OCI-LY3 (cell line): ENCODE results near the gene TULP4.
"Not testable (repeated sequence)": the region's sequence is repeated elsewhere in the genome, so short reads cannot be mapped to it uniquely, and the experiment has no call there.

Experiments
- H2AFZ ChIP-seq: fragments of 200-600, 300-600 bp; shearing (Covaris generic); 2 replicates; pipeline ENCODE4 v1.6.0; 2014; ENCODE audit warnings: antibody characterized with exemption, low read depth, low read length
- H3K27ac ChIP-seq: fragments of 200-600, 300-600 bp; sonication (generic); 2 replicates; pipeline ENCODE4 v1.5.1; 2014; ENCODE audit warnings: mild to moderate bottlenecking, low read length, moderate library complexity, mixed read lengths
- H3K27me3 ChIP-seq: fragments of 200-600, 300-600 bp; sonication (generic); 2 replicates; pipeline ENCODE4 v1.6.1; 2014; ENCODE audit warnings: low read depth, low read length, mixed read lengths
- H3K36me3 ChIP-seq: fragments of 200-600, 300-600 bp; sonication (generic); replicated peaks from 2 replicates; pipeline ENCODE3; 2014; ENCODE audit warnings: low read depth, low read length, mixed read lengths
- H3K4me1 ChIP-seq: fragments of 300-600, 200-600 bp; sonication (generic); 2 replicates; pipeline ENCODE4 v1.6.1; 2014; ENCODE audit warnings: low read length, mixed read lengths
- H3K4me2 ChIP-seq: fragments of 200-600, 300-600 bp; sonication (generic); 2 replicates; pipeline ENCODE4 v1.6.1; 2014; ENCODE audit warnings: low read length, mixed read lengths
- H3K4me3 ChIP-seq: fragments of 300-600, 200-600 bp; sonication (generic); 2 replicates; pipeline ENCODE4 v1.5.1; 2014; ENCODE audit warnings: antibody characterized with exemption, mild to moderate bottlenecking, low read length, moderate library complexity
- H3K79me2 ChIP-seq: fragments of 300-600, 200-600 bp; shearing (Covaris generic); 2 replicates; pipeline ENCODE4 v1.6.1; 2014; ENCODE audit warnings: mild to moderate bottlenecking, low read length, mixed read lengths
- H3K9ac ChIP-seq: fragments of 300-600, 200-600 bp; shearing (Covaris generic); 2 replicates; pipeline ENCODE4 v1.6.0; 2014; ENCODE audit warnings: mild to moderate bottlenecking, low read length, moderate library complexity
- H3K9me3 ChIP-seq: fragments of 200-600, 300-600 bp; shearing (Covaris generic); 2 replicates; pipeline ENCODE4 v1.6.1; 2014; ENCODE audit warnings: low read length, mixed read lengths; ENCODE audit not compliant: insufficient read depth
- H4K20me1 ChIP-seq: fragments of 200-600, 300-600 bp; sonication (generic); 2 replicates; pipeline ENCODE4 v1.6.1; 2016; ENCODE audit warnings: low read length, mixed read lengths; ENCODE audit not compliant: insufficient read depth
- EZH2phosphoT487 ChIP-seq: fragments of 200-600 bp; shearing (Covaris generic); IDR thresholded peaks from 2 replicates; pipeline ENCODE4 v1.6.1; 2018; ENCODE audit warnings: antibody characterized with exemption, mixed run types, low read depth
- TF ChIP-seq, protein P1 (sequence below): fragments of 200-600, 300-600 bp; sonication (generic); IDR thresholded peaks from 2 replicates; pipeline ENCODE4 v1.5.1; 2014; ENCODE audit warnings: antibody characterized with exemption, low read length, low read depth

The TULP4 gene

GRCh38 chr6:158347335-158347734, 35.1 kb downstream of the TULP4 start:
- no peak overlapping the region for H2AFZ ChIP-seq
- no peaks in the 10 kb centered on the region for H3K27me3 ChIP-seq
- H3K9me3 ChIP-seq = no peaks in the 10 kb centered on the region
- no peaks in the 10 kb centered on the region for H3K79me2 ChIP-seq
- peaks cover 13% of the 10 kb centered on the region for H3K4me1 ChIP-seq
- no peak overlapping the region for H3K27ac ChIP-seq
- peaks cover 3% of the 10 kb centered on the region; the same call in 1 of the 2 replicates for H4K20me1 ChIP-seq
- no peak overlapping the region for H3K4me3 ChIP-seq
- H3K36me3 ChIP-seq = no peaks in the 10 kb centered on the region
- H3K9ac ChIP-seq = no peak overlapping the region
- no peak for TF ChIP-seq EZH2phosphoT487
- TF ChIP-seq, protein P1, sequence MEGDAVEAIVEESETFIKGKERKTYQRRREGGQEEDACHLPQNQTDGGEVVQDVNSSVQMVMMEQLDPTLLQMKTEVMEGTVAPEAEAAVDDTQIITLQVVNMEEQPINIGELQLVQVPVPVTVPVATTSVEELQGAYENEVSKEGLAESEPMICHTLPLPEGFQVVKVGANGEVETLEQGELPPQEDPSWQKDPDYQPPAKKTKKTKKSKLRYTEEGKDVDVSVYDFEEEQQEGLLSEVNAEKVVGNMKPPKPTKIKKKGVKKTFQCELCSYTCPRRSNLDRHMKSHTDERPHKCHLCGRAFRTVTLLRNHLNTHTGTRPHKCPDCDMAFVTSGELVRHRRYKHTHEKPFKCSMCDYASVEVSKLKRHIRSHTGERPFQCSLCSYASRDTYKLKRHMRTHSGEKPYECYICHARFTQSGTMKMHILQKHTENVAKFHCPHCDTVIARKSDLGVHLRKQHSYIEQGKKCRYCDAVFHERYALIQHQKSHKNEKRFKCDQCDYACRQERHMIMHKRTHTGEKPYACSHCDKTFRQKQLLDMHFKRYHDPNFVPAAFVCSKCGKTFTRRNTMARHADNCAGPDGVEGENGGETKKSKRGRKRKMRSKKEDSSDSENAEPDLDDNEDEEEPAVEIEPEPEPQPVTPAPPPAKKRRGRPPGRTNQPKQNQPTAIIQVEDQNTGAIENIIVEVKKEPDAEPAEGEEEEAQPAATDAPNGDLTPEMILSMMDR = no peak
- H3K4me2 ChIP-seq = no peak overlapping the region

GRCh38 chr6:158348737-158349504, 36.7 kb downstream of the TULP4 start:
- not testable (repeated sequence) for H3K4me3 ChIP-seq, H3K27me3 ChIP-seq, H3K27ac ChIP-seq, H4K20me1 ChIP-seq, H3K36me3 ChIP-seq, H3K9ac ChIP-seq, H2AFZ ChIP-seq, H3K79me2 ChIP-seq, H3K9me3 ChIP-seq, H3K4me2 ChIP-seq
- peaks cover 13% of the 10 kb centered on the region for H3K4me1 ChIP-seq

DNA sequence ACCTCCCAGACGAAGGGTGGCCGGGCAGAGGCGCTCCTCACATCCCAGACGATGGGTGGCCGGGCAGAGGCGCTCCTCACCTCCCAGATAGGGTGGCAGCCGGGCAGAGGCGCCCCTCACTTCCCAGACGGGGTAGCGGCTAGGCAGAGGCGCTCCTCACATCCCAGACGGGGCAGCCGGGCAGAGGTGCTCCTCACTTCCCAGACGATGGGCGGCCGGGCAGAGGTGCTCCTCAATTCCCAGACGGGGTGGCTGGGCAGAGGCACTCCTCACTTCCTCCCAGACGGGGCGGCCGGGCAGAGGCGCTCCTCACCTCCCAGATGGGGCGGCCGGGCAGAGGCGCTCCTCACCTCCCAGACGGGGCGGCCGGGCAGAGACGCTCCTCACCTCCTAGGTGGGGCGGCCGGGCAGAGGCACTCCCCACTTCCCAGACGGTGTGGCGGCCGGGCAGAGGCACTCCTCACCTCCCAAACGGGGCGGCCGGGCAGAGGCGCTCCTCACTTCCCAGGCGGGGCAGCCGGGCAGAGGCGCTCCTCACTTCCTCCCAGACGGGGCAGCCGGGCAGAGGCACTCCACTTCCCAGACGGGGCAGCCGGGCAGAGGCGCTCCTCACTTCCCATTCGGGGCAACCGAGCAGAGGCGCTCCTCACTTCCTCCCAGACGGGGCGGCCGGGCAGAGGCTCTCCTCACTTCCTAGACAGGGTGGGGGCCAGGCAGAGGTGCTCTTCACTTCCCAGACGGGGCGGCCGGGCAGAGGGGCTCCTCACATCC, 37.4 kb downstream of the TULP4 start:
- not testable (repeated sequence) for H3K79me2 ChIP-seq, H2AFZ ChIP-seq, H3K36me3 ChIP-seq, H3K27me3 ChIP-seq, H3K9ac ChIP-seq, H3K4me3 ChIP-seq, H3K4me2 ChIP-seq, H3K4me1 ChIP-seq, H3K9me3 ChIP-seq, H3K27ac ChIP-seq, H4K20me1 ChIP-seq

- not testable (repeated sequence) for H3K27me3 ChIP-seq, H3K79me2 ChIP-seq
Measured at GRCh38 chr6:158350731-158351130, 38.5 kb downstream of the TULP4 start.

GRCh38 chr6:158353883-158354877, 41.9 kb downstream of the TULP4 start:
- Histone ChIP-seq H4K20me1 (no peaks in the 10 kb centered on the region), H3K4me1 (no peaks in the 10 kb centered on the region), H3K4me3 (no peak overlapping the region), H3K4me2 (no peak overlapping the region), H3K9me3 (no peaks in the 10 kb centered on the region), H3K36me3 (no peaks in the 10 kb centered on the region), H3K9ac (no peak overlapping the region), H3K27ac (no peak overlapping the region), H2AFZ (no peak overlapping the region), H3K27me3 (no peaks in the 10 kb centered on the region), H3K79me2 (no peaks in the 10 kb centered on the region)
- TF ChIP-seq, protein P1 = no peak
- TF ChIP-seq EZH2phosphoT487 = no peak

More at GRCh38 chr6:158350731-158351130, 38.5 kb downstream of the TULP4 start:
- not testable (repeated sequence) for H3K36me3 ChIP-seq, H3K27ac ChIP-seq, H3K4me3 ChIP-seq, H3K9ac ChIP-seq, H3K4me2 ChIP-seq, H2AFZ ChIP-seq, H4K20me1 ChIP-seq, H3K9me3 ChIP-seq, H3K4me1 ChIP-seq
